Activated CD4-positive, alpha-beta memory T cell treated with anti-CD3 and anti-CD28 coated beads, Interleukin-2, amount 10 ng/mL, durations not matched to agents 7 days and 5 days (primary cell): ENCODE measurements around the gene KIRREL3. TPM values are rescaled to one million over a fixed set of nuclear protein-coding genes. Genes with fewer than 3 reads are reported as not detected.

Experiments
- CTCF ChIA-PET: fragments of 350-600 bp; sonication (Branson Sonifier 250); formaldehyde crosslinking; loops from one replicate; lab custom pipeline; 2021; ENCODE audit warnings: antibody characterized with exemption, inconsistent platforms; lab: Charles Lee
- POLR2A ChIA-PET: fragments of 350-600 bp; sonication (Branson Sonifier 250); formaldehyde crosslinking; loops from one replicate; lab custom pipeline; 2021; ENCODE audit warnings: antibody characterized with exemption; lab: Charles Lee
- DNase-seq: peaks from one replicate; pipeline ENCODE4 v3.0.0-alpha.2; 2020
- H3K27ac Mint-ChIP-seq: one replicate; pipeline ENCODE4 v1.8.0; 2021; ENCODE audit warnings: mild to moderate bottlenecking, mixed read lengths
- H3K27me3 Mint-ChIP-seq: one replicate; pipeline ENCODE4 v1.8.0; 2021; ENCODE audit warnings: mixed read lengths
- H3K36me3 Mint-ChIP-seq: one replicate; pipeline ENCODE4 v1.8.0; 2021; ENCODE audit warnings: low read depth, mixed read lengths
- H3K4me1 Mint-ChIP-seq: one replicate; pipeline ENCODE4 v1.8.0; 2021; ENCODE audit warnings: mixed read lengths
- H3K4me3 Mint-ChIP-seq: one replicate; pipeline ENCODE4 v1.8.0; 2021; ENCODE audit warnings: mild to moderate bottlenecking, mixed read lengths
- H3K9me3 Mint-ChIP-seq: one replicate; pipeline ENCODE4 v1.8.0; 2021; ENCODE audit warnings: mixed read lengths
- total RNA-seq, 2 experiments: library from RNA; stranded (reverse); gene quantifications; one replicate each; pipeline ENCODE4 v1.2.3, GENCODE V29; 2021

Gene KIRREL3
- total RNA-seq, 2 experiments from 2014 or later, result not detected

DNA sequence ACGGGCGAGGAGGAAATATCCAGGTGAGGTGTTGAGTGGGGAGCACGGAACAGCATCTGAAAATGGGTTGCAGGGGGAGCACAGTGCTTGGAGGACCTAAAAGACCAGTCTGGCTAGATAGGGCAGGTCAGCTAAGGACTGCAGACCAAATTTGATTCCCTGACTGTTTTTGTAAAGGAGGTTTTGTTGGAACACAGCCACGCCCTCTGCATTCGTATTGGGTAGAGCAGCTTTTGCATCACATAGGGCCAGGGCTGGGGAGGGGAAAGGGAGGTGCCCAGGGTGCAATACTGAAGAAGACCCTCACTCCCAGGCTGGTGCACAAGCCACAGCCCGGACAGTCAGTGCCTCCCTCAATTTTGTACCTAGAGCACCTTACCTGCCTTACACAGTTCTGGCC, 286.8 kb downstream of the KIRREL3 start:
- H3K27me3 Mint-ChIP-seq, result peaks cover 4% of the 10 kb centered on the region
- ChIA-PET POLR2A (no interaction called here), CTCF (no interaction called here)
- no peak for DNase-seq
- H3K27ac Mint-ChIP-seq, result no peak overlapping the region
- no peaks in the 10 kb centered on the region for H3K9me3 Mint-ChIP-seq
- H3K4me1 Mint-ChIP-seq, result no peaks in the 10 kb centered on the region
- H3K36me3 Mint-ChIP-seq, result no peaks in the 10 kb centered on the region
- H3K4me3 Mint-ChIP-seq, result no peak overlapping the region

- Mint-ChIP-seq H3K27ac (no peak overlapping the region), H3K36me3 (no peaks in the 10 kb centered on the region), H3K9me3 (no peaks in the 10 kb centered on the region), H3K27me3 (peaks cover 4% of the 10 kb centered on the region), H3K4me1 (no peaks in the 10 kb centered on the region), H3K4me3 (no peak overlapping the region)
- ChIA-PET CTCF (no interaction called here), POLR2A (interaction anchor here (1.1 kb wide), 1 partner anchor 11 kb away, joined by 3 read pairs; no protein-coding TSS in a partner anchor)
- no peak for DNase-seq
Measured at GRCh38 chr11:126711977-126712625, 288.5 kb downstream of the KIRREL3 start.

DNA sequence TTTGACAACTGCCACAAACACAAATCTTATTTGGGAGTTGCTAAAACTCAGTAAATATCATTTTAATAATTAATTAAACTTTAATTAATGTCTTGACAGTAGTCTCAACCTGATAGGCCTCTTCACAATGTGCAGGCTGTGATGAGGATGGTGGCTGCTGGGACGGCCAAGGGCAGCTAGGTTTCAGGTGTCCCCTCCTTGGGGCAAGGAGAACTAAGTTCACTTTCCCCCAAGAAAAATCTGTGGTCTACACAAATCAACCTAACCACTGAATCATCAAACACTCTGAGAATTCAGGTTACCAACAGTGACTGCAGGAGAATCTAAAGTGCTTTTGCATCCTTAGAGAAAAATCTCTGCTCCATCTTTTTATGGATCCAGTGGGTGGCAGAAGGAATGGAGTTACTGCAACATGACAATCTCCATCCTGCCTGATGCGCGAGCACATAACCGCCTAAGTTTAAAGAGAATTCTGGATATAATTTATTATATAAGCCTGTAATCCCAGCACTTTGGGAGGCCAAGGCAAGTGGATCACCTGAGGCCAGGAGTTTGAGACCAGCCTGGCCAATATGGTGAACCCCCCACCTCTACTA, 289.7 kb downstream of the KIRREL3 start:
- H3K9me3 Mint-ChIP-seq, result no peaks in the 10 kb centered on the region

DNA sequence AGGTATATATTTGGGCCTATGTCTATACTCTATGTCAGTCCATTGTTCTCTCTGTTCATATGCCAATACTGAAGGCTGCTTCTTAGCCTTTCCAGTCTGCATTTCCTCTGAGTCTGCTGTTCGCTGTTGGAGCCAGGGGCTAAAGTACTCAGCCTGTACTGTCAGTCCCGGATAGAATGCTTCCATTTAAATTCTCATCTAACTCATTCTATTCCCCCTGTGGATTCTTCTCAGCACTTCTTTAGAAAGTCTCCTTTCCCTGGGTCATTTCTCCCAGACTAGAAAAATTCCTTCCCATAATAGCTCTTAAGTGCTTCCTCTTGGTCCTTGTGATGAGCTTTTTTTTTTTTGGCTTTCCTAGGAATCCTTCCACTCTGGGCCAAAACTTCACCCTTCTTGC, 293.1 kb downstream of the KIRREL3 start:
- Mint-ChIP-seq H3K36me3 (no peaks in the 10 kb centered on the region), H3K27me3 (peaks cover 2% of the 10 kb centered on the region), H3K9me3 (no peaks in the 10 kb centered on the region), H3K4me1 (no peaks in the 10 kb centered on the region), H3K4me3 (no peak overlapping the region), H3K27ac (no peak overlapping the region)
- CTCF ChIA-PET, result no interaction called here
- POLR2A ChIA-PET, result no interaction called here
- DNase-seq, result no peak

More for the DNA sequence above, 289.7 kb downstream of the KIRREL3 start:
- DNase-seq, result no peak
- ChIA-PET CTCF (no interaction called here), POLR2A (interaction anchor here (1.1 kb wide), 1 partner anchor 10 kb away, joined by 3 read pairs; no protein-coding TSS in a partner anchor)
- Mint-ChIP-seq H3K4me1 (no peaks in the 10 kb centered on the region), H3K36me3 (no peaks in the 10 kb centered on the region), H3K4me3 (no peak overlapping the region), H3K27me3 (peaks cover 4% of the 10 kb centered on the region), H3K27ac (no peak overlapping the region)

DNA sequence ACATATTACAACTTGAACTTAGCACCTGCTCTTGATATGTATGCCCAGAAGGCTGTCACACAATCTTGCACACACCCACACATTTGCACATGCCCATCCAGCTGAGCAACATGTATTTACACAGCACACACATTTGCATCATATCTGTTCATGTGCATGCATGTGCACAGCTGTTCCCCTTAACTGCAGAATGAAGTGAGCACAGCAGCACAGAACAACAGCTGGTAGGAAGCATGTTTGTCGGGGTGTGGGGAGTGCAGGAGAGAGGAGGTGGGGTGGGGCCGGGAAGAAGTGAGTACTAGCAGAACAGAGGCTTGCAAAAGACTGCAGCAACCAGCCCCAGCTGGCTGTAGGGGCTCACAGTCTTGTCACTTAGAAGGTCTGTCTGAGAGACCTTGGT, 296.5 kb downstream of the KIRREL3 start:
- no peaks in the 10 kb centered on the region for H3K36me3 Mint-ChIP-seq
- H3K4me1 Mint-ChIP-seq, result no peaks in the 10 kb centered on the region
- H3K4me3 Mint-ChIP-seq, result no peak overlapping the region
- H3K27ac Mint-ChIP-seq, result no peak overlapping the region
- POLR2A ChIA-PET, result no interaction called here
- no peaks in the 10 kb centered on the region for H3K9me3 Mint-ChIP-seq
- CTCF ChIA-PET, result no interaction called here
- DNase-seq, result no peak
- H3K27me3 Mint-ChIP-seq, result no peaks in the 10 kb centered on the region

DNA sequence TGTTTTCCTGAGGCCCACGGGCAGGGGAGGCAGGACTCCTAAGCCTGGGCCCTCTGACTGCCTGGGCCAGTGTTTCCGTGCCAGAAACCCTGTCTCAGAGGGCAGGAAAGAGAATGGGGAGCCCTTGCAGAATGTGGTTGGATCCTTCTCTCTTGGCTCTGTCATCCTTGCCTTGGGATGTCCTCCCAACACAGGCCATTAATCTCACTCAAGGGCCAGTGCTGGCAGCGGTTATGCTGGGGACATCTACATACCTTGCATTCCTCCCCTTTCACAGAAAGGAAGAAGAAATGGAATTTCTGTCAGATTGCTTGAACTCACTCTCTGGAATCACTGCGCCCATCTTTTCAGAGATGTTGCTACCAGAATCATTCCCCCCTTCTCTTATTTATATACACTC, 296.9 kb downstream of the KIRREL3 start:
- H3K27ac Mint-ChIP-seq, result no peak overlapping the region
- POLR2A ChIA-PET, result no interaction called here
- DNase-seq, result no peak
- no peak overlapping the region for H3K4me3 Mint-ChIP-seq
- H3K9me3 Mint-ChIP-seq, result no peaks in the 10 kb centered on the region
- no peaks in the 10 kb centered on the region for H3K4me1 Mint-ChIP-seq
- no peaks in the 10 kb centered on the region for H3K27me3 Mint-ChIP-seq
- CTCF ChIA-PET, result no interaction called here
- no peaks in the 10 kb centered on the region for H3K36me3 Mint-ChIP-seq

DNA sequence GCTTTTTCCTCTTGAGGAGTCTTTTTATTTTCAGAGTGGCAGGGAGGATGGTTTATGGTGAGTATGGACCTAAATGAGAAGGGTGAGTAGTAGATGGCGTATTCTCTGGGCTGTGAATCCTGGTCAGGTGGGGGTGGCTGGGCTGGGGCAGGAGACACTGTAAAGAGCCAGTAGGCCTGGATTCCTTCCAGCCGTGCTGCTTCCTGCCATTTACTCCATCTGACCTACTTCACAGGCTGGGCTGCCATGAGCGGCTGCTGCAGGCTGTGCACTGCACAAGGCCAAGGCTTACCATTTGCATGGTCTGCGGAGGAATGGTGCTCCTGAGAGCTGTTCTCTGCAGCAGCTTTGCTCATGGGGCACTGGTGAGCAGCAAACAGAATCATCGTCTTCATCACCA, 297.6 kb downstream of the KIRREL3 start:
- no peaks in the 10 kb centered on the region for H3K27me3 Mint-ChIP-seq
- no peaks in the 10 kb centered on the region for H3K9me3 Mint-ChIP-seq
- no peak overlapping the region for H3K4me3 Mint-ChIP-seq
- no peaks in the 10 kb centered on the region for H3K36me3 Mint-ChIP-seq
- POLR2A ChIA-PET, result no interaction called here
- no peak overlapping the region for H3K27ac Mint-ChIP-seq
- no peaks in the 10 kb centered on the region for H3K4me1 Mint-ChIP-seq
- no peak for DNase-seq
- CTCF ChIA-PET, result no interaction called here

GRCh38 chr11:126702165-126702720, 298.3 kb downstream of the KIRREL3 start:
- no peak overlapping the region for H3K4me3 Mint-ChIP-seq
- DNase-seq, result no peak
- no peaks in the 10 kb centered on the region for H3K36me3 Mint-ChIP-seq
- no peaks in the 10 kb centered on the region for H3K9me3 Mint-ChIP-seq
- H3K27me3 Mint-ChIP-seq, result no peaks in the 10 kb centered on the region
- H3K27ac Mint-ChIP-seq, result no peak overlapping the region
- ChIA-PET CTCF (no interaction called here), POLR2A (no interaction called here)
- H3K4me1 Mint-ChIP-seq, result no peaks in the 10 kb centered on the region

DNA sequence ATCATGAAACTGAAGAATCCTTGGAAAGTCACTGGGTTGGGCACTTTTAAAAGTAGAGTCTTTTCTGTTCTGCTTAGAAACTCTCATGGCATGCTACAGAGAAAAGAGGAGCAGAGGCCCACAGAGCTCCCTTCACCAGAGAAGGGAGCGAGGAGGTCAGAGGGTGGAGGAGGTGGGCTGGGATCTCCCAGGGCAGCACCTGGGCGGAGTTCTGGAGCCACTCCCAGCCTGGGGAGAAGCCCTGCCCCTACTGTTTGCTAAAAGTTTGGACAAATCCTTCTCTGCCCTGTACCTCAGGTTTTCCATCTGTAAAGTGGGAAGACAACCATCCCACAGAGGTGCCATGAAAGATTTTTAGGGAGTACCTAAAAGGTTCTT, 299.1 kb downstream of the KIRREL3 start:
- ChIA-PET CTCF (no interaction called here), POLR2A (interaction anchor here (1.3 kb wide), 1 partner anchor 10 kb away, joined by 3 read pairs; no protein-coding TSS in a partner anchor)
- no peak overlapping the region for H3K27ac Mint-ChIP-seq

GRCh38 chr11:126700768-126701519, 299.6 kb downstream of the KIRREL3 start:
- H3K36me3 Mint-ChIP-seq, result no peaks in the 10 kb centered on the region
- no peak overlapping the region for H3K4me3 Mint-ChIP-seq
- CTCF ChIA-PET, result no interaction called here
- no peak for DNase-seq
- POLR2A ChIA-PET, result interaction anchor here (1.3 kb wide), 1 partner anchor 11 kb away, joined by 3 read pairs; no protein-coding TSS in a partner anchor
- no peak overlapping the region for H3K27ac Mint-ChIP-seq
- no peaks in the 10 kb centered on the region for H3K4me1 Mint-ChIP-seq
- H3K27me3 Mint-ChIP-seq, result no peaks in the 10 kb centered on the region
- no peaks in the 10 kb centered on the region for H3K9me3 Mint-ChIP-seq

More for the DNA sequence above, 299.1 kb downstream of the KIRREL3 start:
- no peaks in the 10 kb centered on the region for H3K9me3 Mint-ChIP-seq
- no peaks in the 10 kb centered on the region for H3K36me3 Mint-ChIP-seq
- H3K4me1 Mint-ChIP-seq, result no peaks in the 10 kb centered on the region
- no peaks in the 10 kb centered on the region for H3K27me3 Mint-ChIP-seq
- DNase-seq, result no peak
- H3K4me3 Mint-ChIP-seq, result no peak overlapping the region

- no peaks in the 10 kb centered on the region for H3K4me1 Mint-ChIP-seq
- DNase-seq, result no peak
- H3K36me3 Mint-ChIP-seq, result no peaks in the 10 kb centered on the region
- CTCF ChIA-PET, result no interaction called here
- no peak overlapping the region for H3K27ac Mint-ChIP-seq
- no peaks in the 10 kb centered on the region for H3K27me3 Mint-ChIP-seq
- no peaks in the 10 kb centered on the region for H3K9me3 Mint-ChIP-seq
- H3K4me3 Mint-ChIP-seq, result no peak overlapping the region
- POLR2A ChIA-PET, result no interaction called here
Measured at GRCh38 chr11:126698576-126698975, 302.0 kb downstream of the KIRREL3 start.

- DNase-seq, result no peak
- no peaks in the 10 kb centered on the region for H3K27me3 Mint-ChIP-seq
- no peaks in the 10 kb centered on the region for H3K4me1 Mint-ChIP-seq
- H3K4me3 Mint-ChIP-seq, result no peak overlapping the region
- POLR2A ChIA-PET, result no interaction called here
- CTCF ChIA-PET, result no interaction called here
- H3K27ac Mint-ChIP-seq, result no peak overlapping the region
- H3K36me3 Mint-ChIP-seq, result no peaks in the 10 kb centered on the region
- H3K9me3 Mint-ChIP-seq, result no peaks in the 10 kb centered on the region
Measured at GRCh38 chr11:126697936-126698335, 302.6 kb downstream of the KIRREL3 start.

DNA sequence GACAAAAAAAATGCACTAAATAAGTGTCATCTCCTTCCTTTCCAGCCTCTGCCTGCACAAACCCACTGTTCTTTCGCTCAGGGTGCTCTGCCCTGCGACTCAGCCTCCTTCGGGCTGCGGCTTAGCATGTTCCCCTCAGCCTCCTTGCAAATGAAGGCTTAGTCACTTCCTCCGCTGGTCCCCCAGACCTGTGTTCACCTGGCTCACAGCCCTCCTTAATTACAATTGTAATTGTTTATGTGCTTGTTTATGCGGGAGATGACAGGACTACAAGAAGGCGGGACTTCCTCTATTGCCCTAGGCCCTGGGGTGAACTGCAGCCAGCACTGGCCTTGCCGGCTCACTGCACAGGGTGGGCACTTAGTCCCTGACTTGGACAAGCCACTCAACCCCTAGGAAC, 303.6 kb downstream of the KIRREL3 start:
- Mint-ChIP-seq H3K4me1 (no peaks in the 10 kb centered on the region), H3K27me3 (no peaks in the 10 kb centered on the region), H3K9me3 (no peaks in the 10 kb centered on the region), H3K36me3 (no peaks in the 10 kb centered on the region), H3K4me3 (no peak overlapping the region), H3K27ac (no peak overlapping the region)
- no peak for DNase-seq
- POLR2A ChIA-PET, result no interaction called here
- CTCF ChIA-PET, result no interaction called here
